Ureter (tissue), 1 donor: ENCODE measurements around the gene CLEC17A. TPM values are rescaled to one million over a fixed set of nuclear protein-coding genes. Genes with fewer than 3 reads are reported as not detected.
"Not testable (repeated sequence)": the region's sequence is repeated elsewhere in the genome, so short reads cannot be mapped to it uniquely, and the experiment has no call there.

Experiments
- DNase-seq: peaks from one replicate; pipeline ENCODE4 v3.0.0-alpha.2; 2020; ENCODE audit warnings: low spot score
- total RNA-seq: library from RNA; stranded (reverse); gene quantifications from one replicate; pipeline ENCODE4 v1.2.4, GENCODE V29; 2023
- donor health status: DM: yes; HTN: yes; CAD: no.

CLEC17A gene
- total RNA-seq, 1 donor from 2014 or later: 0.26 TPM

- DNase-seq: no peak
Measured at GRCh38 chr19:14559916-14560775, 22.7 kb upstream of the CLEC17A start.

DNA sequence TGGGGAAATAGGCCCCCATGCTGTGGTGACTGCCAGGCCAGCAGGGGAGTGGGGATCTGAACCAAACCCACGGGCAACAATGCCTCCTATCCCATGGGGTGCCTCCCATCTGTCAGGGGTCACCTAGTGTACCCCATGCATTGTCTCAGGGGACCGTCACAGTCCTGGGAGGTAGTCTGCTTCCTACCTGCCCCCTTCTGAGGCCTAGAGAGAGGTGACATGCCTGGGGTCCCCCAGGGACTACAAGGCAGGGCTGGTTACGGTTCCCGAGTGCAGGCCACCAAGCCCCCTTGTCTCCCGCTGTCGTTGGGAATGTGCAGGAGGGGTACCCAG is 22.1 kb upstream of the CLEC17A start:
- no peak for DNase-seq

DNA sequence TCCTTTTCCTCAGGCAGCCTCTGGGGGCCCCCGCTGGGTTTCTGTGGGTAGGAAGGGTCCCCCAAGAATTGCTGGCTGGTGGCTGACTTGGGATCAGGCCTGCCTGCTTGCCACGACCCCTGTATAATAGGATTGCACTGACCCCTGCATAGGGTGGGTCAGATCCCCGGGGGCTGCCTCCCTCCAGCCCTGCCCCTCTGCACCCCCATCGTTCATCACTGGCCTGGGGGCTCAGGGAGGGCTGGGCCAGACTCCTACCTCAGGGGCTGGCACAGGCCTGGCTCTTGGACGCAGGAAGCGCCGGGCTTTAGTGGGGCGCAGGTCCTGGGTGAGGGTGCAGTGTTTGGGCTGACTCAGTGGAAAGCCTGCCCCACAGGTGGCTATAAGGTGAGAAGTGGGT is 21.6 kb upstream of the CLEC17A start:
- DNase-seq: no peak

GRCh38 chr19:14561847-14562351 is 21.0 kb upstream of the CLEC17A start:
- DNase-seq: no peak

- no peak for DNase-seq
Measured at GRCh38 chr19:14562660-14563589, 20.0 kb upstream of the CLEC17A start.

DNA sequence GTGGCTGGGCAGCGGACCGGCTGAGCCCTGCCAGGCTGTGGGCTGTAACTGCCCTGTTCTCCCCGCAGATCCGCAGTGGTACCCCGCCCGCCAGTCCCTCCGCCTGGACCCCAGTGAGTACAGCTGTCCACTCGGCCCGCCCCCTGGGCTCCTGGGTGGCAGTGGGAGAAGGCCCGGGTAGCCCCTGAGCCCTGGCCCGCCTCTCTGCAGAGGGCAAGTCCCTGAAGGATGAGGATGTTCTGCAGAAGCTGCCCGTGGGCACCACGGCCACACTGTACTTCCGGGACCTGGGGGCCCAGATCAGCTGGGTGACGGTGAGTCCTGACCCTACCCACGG is 19.3 kb upstream of the CLEC17A start:
- no peak for DNase-seq

- no peak for DNase-seq
Measured at GRCh38 chr19:14563989-14564651, 18.8 kb upstream of the CLEC17A start.

- not testable (repeated sequence) for DNase-seq
Measured at GRCh38 chr19:14564652-14565297, 18.1 kb upstream of the CLEC17A start.

DNA sequence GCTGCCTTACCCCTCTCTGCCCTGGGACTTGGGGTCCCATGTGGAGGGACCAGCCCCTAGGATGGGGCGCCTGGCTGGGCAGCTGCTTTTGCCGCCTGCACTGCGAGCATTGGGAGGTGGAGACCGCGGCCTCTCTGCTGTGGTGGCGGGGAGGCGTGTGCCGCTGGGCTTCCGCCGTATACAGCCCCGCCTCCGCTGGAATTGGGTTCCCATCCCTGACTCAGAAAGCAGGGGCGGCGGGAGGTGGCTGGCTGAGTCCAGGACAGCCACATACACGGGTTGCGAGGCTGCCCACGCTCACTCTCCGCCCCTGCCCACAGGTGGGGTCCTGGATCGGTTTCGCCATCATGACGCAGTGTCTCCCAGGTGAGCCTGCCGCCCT is 17.6 kb upstream of the CLEC17A start:
- no peak for DNase-seq

DNA sequence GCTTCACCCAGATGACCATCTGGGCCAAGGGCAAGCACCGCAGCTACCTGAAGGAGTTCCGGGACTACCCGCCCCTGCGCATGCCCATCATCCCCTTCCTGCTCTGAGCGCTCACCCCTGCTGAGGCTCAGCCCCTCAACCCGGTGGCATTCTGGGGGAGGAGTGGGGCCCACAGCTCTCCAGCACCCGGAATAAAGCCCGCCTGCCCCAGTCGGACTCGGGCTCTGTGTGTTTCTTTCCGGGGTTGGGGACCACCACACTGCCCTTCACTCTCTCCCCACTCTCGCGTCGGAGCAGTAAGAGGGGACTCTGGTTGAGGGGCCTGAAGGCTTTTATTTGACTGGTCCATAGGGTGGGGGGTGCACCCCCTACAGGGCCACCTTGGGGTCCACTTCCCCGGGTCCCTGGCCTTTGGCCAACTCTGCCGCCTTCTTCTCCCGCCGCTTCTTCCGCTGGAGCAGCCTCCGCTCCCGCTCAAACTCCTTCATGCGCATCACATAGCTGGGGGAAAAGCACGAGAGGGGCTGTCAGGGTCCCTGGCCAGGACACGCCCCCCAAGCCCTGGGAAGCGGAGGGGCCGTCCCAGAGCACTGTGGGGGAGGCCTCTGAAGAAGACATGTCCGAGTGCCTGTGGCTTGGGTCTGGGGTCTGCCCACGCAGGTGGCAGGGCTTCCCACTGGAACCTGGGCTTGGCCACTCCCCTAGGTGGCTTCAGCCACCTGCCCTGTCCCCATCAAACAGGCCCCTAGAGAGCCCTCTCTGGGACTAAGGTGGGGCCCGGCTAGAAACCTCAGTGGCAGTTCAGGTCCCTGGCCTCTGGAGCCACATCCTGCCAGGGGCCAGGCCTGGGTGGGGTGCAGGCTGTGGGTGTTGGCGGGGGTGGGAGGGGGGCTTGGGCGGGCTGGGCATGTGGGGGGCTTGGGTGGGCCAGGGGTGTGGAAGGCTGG is 16.8 kb upstream of the CLEC17A start:
- DNase-seq: no peak

GRCh38 chr19:14566712-14567077 is 16.2 kb upstream of the CLEC17A start:
- no peak for DNase-seq

GRCh38 chr19:14567079-14567478 is 15.8 kb upstream of the CLEC17A start:
- DNase-seq: no peak

GRCh38 chr19:14570864-14571527 is 11.9 kb upstream of the CLEC17A start:
- no peak for DNase-seq

- peak; percentile 89 for DNase-seq
Measured at GRCh38 chr19:14571695-14572490, 11.0 kb upstream of the CLEC17A start, which contains the start of gene NDUFB7. Gene NDUFB7, minus strand, starts transcription at chr19:14572066. Its CDS starts 66 bp downstream, at chr19:14572000.

GRCh38 chr19:14575428-14575980 is 7.4 kb upstream of the CLEC17A start:
- no peak for DNase-seq

DNA sequence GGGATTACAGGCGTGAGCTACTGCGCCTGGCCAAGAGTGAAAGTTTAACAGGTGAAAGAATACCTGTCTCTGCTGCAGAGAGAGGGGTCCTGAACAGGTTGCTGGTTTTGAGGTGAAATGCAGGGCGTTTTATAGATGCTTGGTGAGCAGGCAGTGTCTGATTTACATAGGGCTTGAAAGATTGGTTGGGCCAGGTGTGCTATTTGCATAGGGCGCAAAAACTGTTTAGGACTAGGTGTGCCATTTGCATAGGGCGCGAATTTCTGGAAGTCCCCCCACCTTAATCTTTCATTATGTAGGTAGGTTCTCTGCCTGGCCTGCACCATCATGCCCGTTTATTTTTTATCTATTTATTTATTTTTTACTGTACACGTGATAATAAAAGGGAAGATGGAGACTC is 6.5 kb upstream of the CLEC17A start:
- DNase-seq: no peak

- DNase-seq: no peak
Measured at GRCh38 chr19:14577264-14577663, 5.6 kb upstream of the CLEC17A start.

DNA sequence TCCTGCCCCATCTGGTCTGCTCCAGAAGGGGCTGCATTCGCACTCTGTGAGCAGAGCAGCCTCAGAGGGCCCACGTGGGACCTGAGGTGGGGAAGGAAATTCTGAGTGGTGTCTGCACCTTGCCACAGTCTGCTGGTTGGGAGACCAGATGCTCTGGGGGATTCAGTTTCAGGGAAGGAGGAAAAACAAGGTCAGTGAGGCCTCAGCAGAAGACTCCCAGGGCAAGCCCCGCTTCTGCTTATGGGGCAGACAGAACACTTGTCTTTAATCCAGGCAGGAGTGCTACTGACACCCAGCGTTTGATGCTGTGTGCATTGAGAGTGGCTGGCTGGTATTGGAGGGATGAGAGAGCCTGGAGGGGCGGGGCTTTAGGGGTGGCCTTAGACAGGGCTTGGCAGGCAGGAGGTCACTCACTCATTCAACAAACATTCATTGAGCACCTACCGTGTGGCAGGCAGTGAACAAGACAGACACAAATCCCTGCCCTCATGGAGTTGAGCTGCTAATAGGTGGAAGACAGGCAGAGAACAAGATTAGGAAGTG is 4.9 kb upstream of the CLEC17A start:
- DNase-seq: no peak
